Skeletal muscle tissue (tissue), 4 donors: Measurements from ENCODE around the gene ATP10A. TPM values are rescaled to one million over a fixed set of nuclear protein-coding genes. Genes with fewer than 3 reads are reported as not detected.

ENCODE experiments used
- H3K27ac ChIP-seq: one replicate; pipeline ENCODE4 v1.7.0; 2013; ENCODE audit warnings: mild to moderate bottlenecking, low read depth, low read length, inconsistent platforms
- H3K27me3 ChIP-seq, 3 donors: one replicate each; pipeline ENCODE4 v1.7.0; 2013; ENCODE audit warnings: low read length in 3 of 3; ENCODE audit not compliant: control insufficient read depth in 3 of 3, insufficient read depth in 3 of 3
- H3K36me3 ChIP-seq, 3 donors: one replicate each; pipeline ENCODE4 v1.7.0; 2013; ENCODE audit warnings: low read length in 3 of 3; ENCODE audit not compliant: control insufficient read depth in 3 of 3, insufficient read depth in 3 of 3
- H3K4me1 ChIP-seq, 3 donors: one replicate each; pipeline ENCODE4 v1.7.0; 2013; ENCODE audit warnings: low read length in 3 of 3, mild to moderate bottlenecking in 3 of 3; ENCODE audit not compliant: control insufficient read depth in 3 of 3, insufficient read depth in 3 of 3
- H3K4me3 ChIP-seq, 3 donors: one replicate each; pipeline ENCODE4 v1.7.0; 2013; ENCODE audit warnings: low read length in 3 of 3
- H3K9ac ChIP-seq, 3 donors: one replicate each; pipeline ENCODE4 v1.7.0; 2013; ENCODE audit warnings: low read length in 3 of 3, mild to moderate bottlenecking in 3 of 3, moderate library complexity in 2 of 3, low read depth in 1 of 3
- H3K9me3 ChIP-seq, 3 donors: one replicate each; pipeline ENCODE4 v1.7.0; 2013; ENCODE audit warnings: low read length in 3 of 3; ENCODE audit not compliant: control insufficient read depth in 3 of 3
- total RNA-seq: library from RNA; depleted of rRNA; stranded (reverse); fragments of >200 nt; gene quantifications from one replicate; pipeline ENCODE4 v1.2.3, GENCODE V29; 2014
- donor health status: Osteomylitis.

Gene ATP10A
- total RNA-seq, 1 donor from 2014 or later = 7.8 TPM

DNA sequence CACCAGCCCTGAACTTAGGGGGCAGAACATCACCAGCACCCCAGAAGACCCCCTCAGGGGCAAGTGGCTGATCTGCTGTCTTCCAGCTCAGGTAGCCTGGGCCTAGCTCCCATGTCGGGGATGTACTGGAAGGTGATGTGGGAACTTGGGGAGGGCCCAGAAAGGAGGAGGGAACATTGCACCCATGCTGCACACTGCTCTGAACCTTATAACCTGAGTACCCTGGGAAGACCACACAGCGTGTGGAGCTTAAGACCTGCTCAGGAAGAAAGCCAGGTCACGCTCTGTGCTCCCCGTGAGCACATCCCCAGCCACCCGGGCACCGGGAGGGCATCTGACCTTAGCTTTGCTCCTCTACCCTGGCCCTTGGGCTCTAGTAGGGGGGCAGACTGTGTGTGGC is 159.4 kb downstream of the ATP10A start:
- no peak overlapping the region for H3K27ac ChIP-seq
- H3K27me3 ChIP-seq = no peaks in the 10 kb centered on the region
- H3K4me1 ChIP-seq = no peaks in the 10 kb centered on the region
- H3K9ac ChIP-seq = no peak overlapping the region
- H3K4me3 ChIP-seq = no peak overlapping the region
- no peaks in the 10 kb centered on the region for H3K36me3 ChIP-seq
- no peaks in the 10 kb centered on the region for H3K9me3 ChIP-seq

DNA sequence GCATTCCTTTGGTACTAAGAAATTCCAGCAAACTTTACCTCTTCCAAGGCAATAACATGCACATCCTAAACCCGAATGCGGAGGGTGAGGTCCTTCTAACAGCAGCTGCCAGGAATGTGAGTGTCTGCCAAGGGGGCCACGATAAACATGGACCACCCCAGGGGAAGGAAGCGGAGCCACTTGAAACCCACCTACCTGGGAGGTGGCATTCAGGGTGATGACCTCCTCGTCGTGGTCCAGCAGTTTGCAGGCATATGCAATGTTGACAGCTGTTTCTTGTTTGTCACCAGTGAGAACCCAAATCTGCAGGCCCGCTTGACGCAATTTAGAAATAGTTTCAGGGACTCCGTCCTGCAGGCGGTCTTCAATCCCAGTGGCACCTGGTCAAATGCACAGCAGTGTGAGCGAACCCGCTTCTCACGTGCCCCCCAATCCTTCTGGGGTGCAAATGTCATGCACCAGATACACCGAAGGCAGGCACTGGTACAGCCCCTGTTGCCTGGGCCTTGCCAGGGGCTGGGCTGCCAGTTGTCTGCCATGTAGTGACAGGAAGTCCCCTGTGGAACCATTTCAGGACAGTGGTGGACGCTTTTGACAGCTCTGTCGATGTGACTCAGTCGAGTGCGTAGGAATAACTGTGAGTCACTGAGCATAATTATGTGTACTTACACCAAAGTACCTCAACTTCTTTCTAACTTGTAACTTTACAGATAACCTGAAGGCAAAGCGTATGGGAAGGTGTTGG is 161.2 kb downstream of the ATP10A start:
- Histone ChIP-seq H3K27ac (no peak overlapping the region), H3K36me3 (no peaks in the 10 kb centered on the region), H3K9me3 (no peaks in the 10 kb centered on the region), H3K27me3 (no peaks in the 10 kb centered on the region), H3K4me1 (no peaks in the 10 kb centered on the region), H3K4me3 (no peak overlapping the region), H3K9ac (no peak overlapping the region)

GRCh38 chr15:25700916-25701315 is 162.2 kb downstream of the ATP10A start:
- no peak overlapping the region for H3K27ac ChIP-seq
- H3K36me3 ChIP-seq = no peaks in the 10 kb centered on the region
- no peak overlapping the region for H3K4me3 ChIP-seq
- no peaks in the 10 kb centered on the region for H3K4me1 ChIP-seq
- H3K27me3 ChIP-seq = no peaks in the 10 kb centered on the region
- no peaks in the 10 kb centered on the region for H3K9me3 ChIP-seq
- no peak overlapping the region for H3K9ac ChIP-seq

GRCh38 chr15:25697586-25697985 is 165.5 kb downstream of the ATP10A start:
- H3K4me3 ChIP-seq = no peak overlapping the region
- H3K27ac ChIP-seq = no peak overlapping the region
- H3K36me3 ChIP-seq = no peaks in the 10 kb centered on the region

DNA sequence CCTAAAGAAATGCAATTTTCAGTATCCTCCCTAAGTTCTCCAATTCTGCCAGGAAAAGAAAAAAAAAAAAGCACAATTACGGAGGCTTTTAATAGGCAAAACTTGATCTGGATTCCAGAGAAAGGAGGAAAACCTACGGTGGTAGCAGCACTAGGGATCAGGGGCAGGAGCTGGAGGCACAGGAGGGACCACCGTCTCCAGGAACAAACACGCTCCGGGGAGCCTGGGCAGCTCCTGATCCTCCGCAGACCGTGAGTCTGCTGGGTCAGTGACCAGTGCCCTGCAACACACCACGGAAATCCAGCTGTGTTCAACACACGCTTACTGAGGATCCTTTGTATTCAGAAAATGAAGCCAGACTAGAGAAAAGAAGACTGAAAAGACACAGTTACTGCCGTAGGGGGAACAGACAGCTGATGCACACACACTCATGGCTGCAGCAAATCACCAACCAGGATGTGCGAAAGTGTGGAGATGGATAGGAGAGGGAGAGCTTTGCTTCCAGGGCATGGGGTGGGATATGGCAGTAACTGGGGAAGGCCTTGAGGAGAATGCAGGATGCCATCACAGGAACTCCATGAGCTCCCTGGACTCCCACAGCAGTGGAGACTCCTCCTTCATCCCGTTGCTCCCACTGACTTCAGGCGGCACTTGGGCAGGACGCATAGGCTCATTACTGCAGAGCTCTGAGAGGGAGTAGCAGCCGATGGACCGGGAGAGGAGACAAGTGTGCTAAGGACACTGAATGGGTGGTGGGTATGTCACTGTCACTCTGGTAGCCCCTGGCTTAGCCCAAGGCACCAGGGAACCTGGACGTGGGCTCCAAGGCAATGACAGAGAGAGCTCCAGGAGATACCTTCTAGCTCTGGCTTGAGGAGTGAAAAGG is 167.0 kb downstream of the ATP10A start:
- H3K27me3 ChIP-seq = no peaks in the 10 kb centered on the region
- H3K36me3 ChIP-seq = no peaks in the 10 kb centered on the region
- no peaks in the 10 kb centered on the region for H3K9me3 ChIP-seq
- no peak overlapping the region for H3K4me3 ChIP-seq
- no peak overlapping the region for H3K9ac ChIP-seq
- peaks cover 3 to 9% (median 8%) of the 10 kb centered on the region in 3 donors for H3K4me1 ChIP-seq
- no peak overlapping the region for H3K27ac ChIP-seq

More at GRCh38 chr15:25697586-25697985, 165.5 kb downstream of the ATP10A start:
- Histone ChIP-seq H3K27me3 (no peaks in the 10 kb centered on the region), H3K9ac (no peak overlapping the region), H3K9me3 (no peaks in the 10 kb centered on the region), H3K4me1 (peaks cover 3 to 9% (median 8%) of the 10 kb centered on the region in 3 donors)

DNA sequence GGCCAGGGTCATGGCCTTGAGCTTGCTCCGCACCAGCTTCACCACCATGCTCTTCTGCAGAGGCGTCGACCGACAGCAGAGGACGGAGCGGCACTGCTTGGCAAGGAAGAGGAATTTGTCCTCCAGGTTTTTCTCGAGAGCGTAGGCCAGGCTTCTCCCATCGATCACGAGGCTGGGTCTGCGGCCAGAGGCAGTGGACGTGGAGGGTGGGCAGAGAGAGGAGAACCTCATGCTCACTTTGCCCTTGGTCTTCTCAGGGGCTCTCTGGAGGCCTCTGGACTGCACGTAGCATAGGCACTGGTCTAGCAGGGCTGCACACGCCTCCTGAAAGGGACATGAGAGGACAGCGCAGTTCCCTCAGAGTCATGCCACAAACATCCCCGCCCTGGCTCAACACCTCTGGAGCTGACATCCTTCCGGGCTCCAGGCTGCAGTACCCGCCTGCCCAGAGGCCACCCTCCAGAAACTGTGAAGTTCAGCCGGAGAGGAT is 168.3 kb downstream of the ATP10A start:
- Histone ChIP-seq H3K4me3 (no peak overlapping the region), H3K9me3 (no peaks in the 10 kb centered on the region), H3K27ac (no peak overlapping the region), H3K9ac (no peak overlapping the region), H3K27me3 (no peaks in the 10 kb centered on the region), H3K36me3 (no peaks in the 10 kb centered on the region), H3K4me1 (peaks cover 3 to 9% (median 8%) of the 10 kb centered on the region in 3 donors)

DNA sequence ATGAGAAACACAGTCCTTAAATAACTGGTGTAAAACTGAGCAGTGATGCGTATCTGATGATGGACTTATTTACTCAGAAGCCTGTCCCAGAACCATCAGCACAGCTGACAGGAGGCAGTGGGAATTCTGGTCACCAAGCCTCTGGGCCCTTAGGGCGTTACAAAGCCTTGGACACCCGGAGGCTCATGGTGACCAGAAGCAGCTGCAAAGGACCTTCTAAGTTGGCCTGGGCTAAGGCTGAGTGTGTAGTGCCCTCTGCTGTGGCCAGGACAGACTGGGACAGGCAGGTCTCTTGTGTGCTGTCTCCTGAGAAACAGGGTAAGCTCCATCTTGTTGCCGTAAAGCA is 168.9 kb downstream of the ATP10A start:
- H3K9me3 ChIP-seq = no peaks in the 10 kb centered on the region
- H3K4me1 ChIP-seq = peaks cover 3 to 9% (median 8%) of the 10 kb centered on the region in 3 donors
- H3K36me3 ChIP-seq = no peaks in the 10 kb centered on the region
- H3K27ac ChIP-seq = no peak overlapping the region
- H3K4me3 ChIP-seq = no peak overlapping the region
- no peaks in the 10 kb centered on the region for H3K27me3 ChIP-seq
- no peak overlapping the region for H3K9ac ChIP-seq

GRCh38 chr15:25693321-25694238 is 169.5 kb downstream of the ATP10A start:
- no peak overlapping the region for H3K27ac ChIP-seq

GRCh38 chr15:25691544-25692430 is 171.3 kb downstream of the ATP10A start:
- Histone ChIP-seq H3K27ac (no peak overlapping the region), H3K9ac (no peak overlapping the region), H3K4me1 (peaks cover 3 to 9% (median 8%) of the 10 kb centered on the region in 3 donors), H3K27me3 (peaks cover 0 to 2% (median 0%) of the 10 kb centered on the region in 3 donors), H3K9me3 (no peaks in the 10 kb centered on the region), H3K36me3 (no peaks in the 10 kb centered on the region), H3K4me3 (no peak overlapping the region)

More at GRCh38 chr15:25693321-25694238, 169.5 kb downstream of the ATP10A start:
- Histone ChIP-seq H3K27me3 (no peaks in the 10 kb centered on the region), H3K4me3 (no peak overlapping the region), H3K9me3 (no peaks in the 10 kb centered on the region), H3K36me3 (no peaks in the 10 kb centered on the region), H3K4me1 (peaks cover 3 to 9% (median 8%) of the 10 kb centered on the region in 3 donors), H3K9ac (no peak overlapping the region)
